H1 (cell line): ENCODE measurements around the gene STX4. TPM values are rescaled to one million over a fixed set of nuclear protein-coding genes. Genes with fewer than 3 reads are reported as not detected.

ENCODE experiments used
- ASH2L ChIP-seq: fragments of 200-600, 300-600 bp; sonication (generic); IDR thresholded peaks from one replicate; pipeline ENCODE4 v1.7.1; 2017; ENCODE audit warnings: low read length
- ATF3 ChIP-seq: IDR thresholded peaks from 2 replicates; pipeline ENCODE4 v1.6.1; 2011; ENCODE audit warnings: low read depth, mild to moderate bottlenecking, low read length; ENCODE audit not compliant: insufficient read depth
- CREB1 ChIP-seq: IDR thresholded peaks from 2 replicates; pipeline ENCODE4 v1.6.1; 2012; ENCODE audit warnings: inconsistent platforms
- GABPA ChIP-seq: IDR thresholded peaks from 2 replicates; pipeline ENCODE4 v1.6.1; 2011; ENCODE audit warnings: mild to moderate bottlenecking, low read length, moderate library complexity, borderline replicate concordance; ENCODE audit not compliant: insufficient read depth
- KDM1A ChIP-seq: fragments of 200-600, 300-600 bp; sonication (generic); IDR thresholded peaks from 2 replicates; pipeline ENCODE4 v1.7.1; 2016; ENCODE audit warnings: mild to moderate bottlenecking, low read length, borderline replicate concordance
- NANOG ChIP-seq: IDR thresholded peaks from 2 replicates; pipeline ENCODE4 v1.6.1; 2011; ENCODE audit warnings: low read length, low read depth, mild to moderate bottlenecking, inconsistent platforms; ENCODE audit not compliant: insufficient read depth, poor library complexity, severe bottlenecking
- polyA plus RNA-seq, 7 experiments: library from polyadenylated mRNA; depleted of rRNA in 3 of 7; stranded (reverse) in 5 of 7; unstranded in 2 of 7; fragments of >200 nt in 5 of 7; fragments of 200-250 nt in 2 of 7; gene quantifications; 1 replicate in 5 of 7; 2 replicates in 1 of 7; 4 replicates in 1 of 7; pipeline versions ENCODE4 v1.2.1 to v1.2.3, GENCODE V29; 2011 to 2013; ENCODE audit warnings: missing spikeins in 2 of 7, mixed read lengths in 2 of 7
- total RNA-seq: library from RNA; stranded (reverse); fragmentation: NEBNext Ultra II Directional; extraction: Animal tissue kit (Norgen Biotek cat#: 25700); gene quantifications from 2 replicates; pipeline ENCODE4 v1.2.1, GENCODE V29; 2021

The STX4 gene
- total and polyA plus RNA-seq, 2 of the 8 experiments (the other 6 are each of a cell fraction or from before 2014, with no cell fraction given): 25.8 to 32.3 TPM

DNA sequence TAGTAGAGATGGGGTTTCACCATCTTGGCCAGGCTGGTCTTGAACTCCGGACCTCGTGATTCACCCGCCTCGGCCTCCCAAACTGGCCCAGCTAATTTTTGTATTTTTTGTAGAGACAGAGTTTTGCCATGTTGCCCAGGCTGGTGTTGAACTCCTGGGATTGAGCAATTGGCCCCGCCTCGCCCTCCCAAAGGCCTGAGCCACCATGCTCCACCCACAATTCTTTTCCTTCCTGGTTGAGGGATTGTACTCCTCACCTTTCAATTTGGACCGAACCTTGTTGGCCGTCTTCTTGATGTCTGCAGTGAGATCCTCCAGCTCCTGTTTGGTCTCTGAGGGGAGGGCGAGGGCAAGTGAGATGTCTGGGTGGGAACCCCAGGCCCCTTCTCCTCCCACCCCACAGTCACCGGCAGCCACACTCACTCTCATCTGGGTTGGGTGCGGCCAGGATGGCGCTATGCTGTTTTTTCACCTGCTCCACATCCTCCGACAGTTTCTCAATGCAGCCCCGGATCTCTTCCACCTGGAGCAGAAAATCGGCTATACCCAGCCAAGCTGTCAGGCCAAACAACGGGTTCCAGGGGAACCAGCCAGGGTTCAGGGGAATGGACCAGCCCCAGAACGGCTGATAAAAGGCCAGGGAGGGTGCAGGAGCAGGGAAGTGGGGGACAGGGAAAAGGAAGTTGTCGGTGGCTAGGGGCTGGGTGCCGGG lies 32.5 kb upstream of the STX4 start (continued):
- TF ChIP-seq ATF3 (no peak), GABPA (no peak), CREB1 (no peak), KDM1A (no peak), NANOG (no peak), ASH2L (no peak)
